ENCODE results near the gene AQP3.

DNA sequence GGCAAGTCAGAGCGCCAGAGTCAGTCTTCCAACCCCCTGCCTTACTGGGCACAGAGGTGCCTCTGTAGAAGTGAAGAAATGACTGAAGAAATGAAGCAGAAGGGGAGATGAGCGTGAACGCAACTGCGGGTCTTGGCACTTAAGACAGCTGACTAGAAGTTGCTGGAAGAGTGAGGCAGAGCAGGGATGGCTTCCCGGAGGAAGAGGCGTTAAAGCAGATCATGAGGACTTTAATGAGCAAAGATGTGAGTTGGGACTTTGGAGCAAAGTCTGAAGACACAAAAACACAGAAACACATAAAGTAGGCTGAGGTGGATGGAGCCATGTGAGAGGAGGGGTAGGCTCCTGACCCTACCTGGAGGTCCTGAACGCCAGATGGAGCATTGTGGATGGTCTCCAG lies 7.2 kb downstream of the AQP3 start:
- TF ChIP-seq, protein P1, sequence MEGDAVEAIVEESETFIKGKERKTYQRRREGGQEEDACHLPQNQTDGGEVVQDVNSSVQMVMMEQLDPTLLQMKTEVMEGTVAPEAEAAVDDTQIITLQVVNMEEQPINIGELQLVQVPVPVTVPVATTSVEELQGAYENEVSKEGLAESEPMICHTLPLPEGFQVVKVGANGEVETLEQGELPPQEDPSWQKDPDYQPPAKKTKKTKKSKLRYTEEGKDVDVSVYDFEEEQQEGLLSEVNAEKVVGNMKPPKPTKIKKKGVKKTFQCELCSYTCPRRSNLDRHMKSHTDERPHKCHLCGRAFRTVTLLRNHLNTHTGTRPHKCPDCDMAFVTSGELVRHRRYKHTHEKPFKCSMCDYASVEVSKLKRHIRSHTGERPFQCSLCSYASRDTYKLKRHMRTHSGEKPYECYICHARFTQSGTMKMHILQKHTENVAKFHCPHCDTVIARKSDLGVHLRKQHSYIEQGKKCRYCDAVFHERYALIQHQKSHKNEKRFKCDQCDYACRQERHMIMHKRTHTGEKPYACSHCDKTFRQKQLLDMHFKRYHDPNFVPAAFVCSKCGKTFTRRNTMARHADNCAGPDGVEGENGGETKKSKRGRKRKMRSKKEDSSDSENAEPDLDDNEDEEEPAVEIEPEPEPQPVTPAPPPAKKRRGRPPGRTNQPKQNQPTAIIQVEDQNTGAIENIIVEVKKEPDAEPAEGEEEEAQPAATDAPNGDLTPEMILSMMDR (conservative IDR thresholded peaks at IDR 0.05), result no peak
- TF ChIP-seq ZFX (IDR thresholded peaks at IDR 0.05), result no peak

Data from C4-2B (cell line).